Transverse colon (tissue), 4 donors: Measurements from ENCODE around the gene TRIOBP. TPM values are rescaled to one million over a fixed set of nuclear protein-coding genes. Genes with fewer than 3 reads are reported as not detected.

Experiments
- DNase-seq: peaks from one replicate; pipeline ENCODE4 v3.0.0-alpha.2; 2019
- H3K27ac ChIP-seq, 4 donors: fragments of 200-600 bp; sonication (generic); 2 replicates each; pipeline ENCODE4 v1.5.1; 2016 to 2018; ENCODE audit warnings: inconsistent platforms in 4 of 4
- H3K27me3 ChIP-seq: fragments of 200-600 bp; sonication (generic); 2 replicates; pipeline ENCODE4 v1.5.1; 2017; ENCODE audit warnings: inconsistent platforms
- H3K36me3 ChIP-seq, 4 donors: fragments of 200-600 bp; sonication (generic); 2 replicates each; pipeline ENCODE4 v1.5.1; 2017 to 2019; ENCODE audit warnings: inconsistent platforms in 4 of 4
- H3K4me1 ChIP-seq, 4 donors: fragments of 200-600 bp; sonication (generic); 2 replicates each; pipeline ENCODE4 v1.5.1; 2017 to 2020; ENCODE audit warnings: inconsistent platforms in 4 of 4
- H3K4me3 ChIP-seq, 4 donors: fragments of 200-600 bp; sonication (generic); 1 replicate in 1 of 4; 2 replicates in 3 of 4; pipeline versions ENCODE4 v1.5.1 to v1.6.1; 2017 to 2019; ENCODE audit warnings: inconsistent platforms in 4 of 4
- H3K9me3 ChIP-seq, 2 donors: fragments of 200-600 bp; sonication (generic); 2 replicates each; pipeline ENCODE4 v1.5.1; 2017 to 2019; ENCODE audit warnings: inconsistent platforms in 2 of 2
- CTCF ChIP-seq, 5 experiments: fragments of 200-600 bp in 3 of 5; fragments of 450-650 bp in 2 of 5; sonication (generic) in 3 of 5; IDR thresholded peaks; 1 replicate in 2 of 5; 2 replicates in 3 of 5; pipeline ENCODE4 v1.5.1; 2016 to 2017; ENCODE audit warnings: antibody characterized with exemption in 5 of 5, inconsistent platforms in 3 of 5, mild to moderate bottlenecking in 2 of 5, moderate library complexity in 1 of 5
- EP300 ChIP-seq: sonication (generic); formaldehyde crosslinking; IDR thresholded peaks from one replicate; pipeline ENCODE4 v1.6.1; 2017; ENCODE audit warnings: antibody characterized with exemption, low read depth
- POLR2A ChIP-seq: fragments of 450-650 bp; IDR thresholded peaks from one replicate; pipeline ENCODE4 v1.6.1; 2016; ENCODE audit warnings: antibody characterized with exemption, mild to moderate bottlenecking, moderate library complexity
- POLR2AphosphoS5 ChIP-seq, 3 donors: sonication (generic); formaldehyde crosslinking; IDR thresholded peaks; one replicate each; pipeline ENCODE4 v1.6.1; 2016; ENCODE audit warnings: antibody characterized with exemption in 3 of 3
- WGBS, 2 donors: methylation state at CpG; one replicate each; pipeline ENCODE4 v1.1.5; 2018; ENCODE audit warnings: low coverage in 1 of 2; 5-methylcytosine and 5-hydroxymethylcytosine counted together
- in situ Hi-C, 4 donors: fragments of 200-750 bp; cut with MboI; loops; one replicate each; pipeline versions ENCODE4 v1.15.0 to v1.15.1; 2017; ENCODE audit warnings: low sequenced_read_pairs in 3 of 4, low pct_ligation_motif_present in 1 of 4, low pct_unique_long_range_greater_than_20kb in 1 of 4
- intact Hi-C: fragments of 100-400 bp; cut with DNase I; formaldehyde crosslinking; loops from one replicate; pipeline ENCODE4 v1.15.1; 2023; ENCODE audit warnings: low total_unique reads
- total RNA-seq, 4 donors: library from RNA; depleted of rRNA; stranded (reverse); fragments of >200 nt; gene quantifications; one replicate each; pipeline ENCODE4 v1.1.0, GENCODE V29; 2016

Gene TRIOBP
- total RNA-seq, 4 donors from 2014 or later: 121 to 265 (median 129) TPM

- Histone ChIP-seq H3K27ac (peak overlapping the region; percentile 93 to 96 (median 94)), H3K4me1 (peaks cover 5 to 65% (median 47%) of the 10 kb centered on the region in 4 donors), H3K9me3 (no peaks in the 10 kb centered on the region), H3K27me3 (no peaks in the 10 kb centered on the region), H3K36me3 (no peaks in the 10 kb centered on the region), H3K4me3 (peak overlapping the region; percentile 53 to 65 (median 58))
- in situ Hi-C loops: loop anchor here in 1 of 4 donors (25.0 kb wide), 1 partner anchor 156 kb away; the partner anchor contains the start of genes C22orf23 and POLR2F
- WGBS, 2 donors: 13 to 20% methylated on average over 2 to 10 of the region's 10 CpGs
- no peak for TF ChIP-seq EP300
- no peak for TF ChIP-seq CTCF (IDR thresholded peaks at IDR 0.05)
- no peak for TF ChIP-seq POLR2A
- no peak for TF ChIP-seq POLR2AphosphoS5 (IDR thresholded peaks at IDR 0.05)
- intact Hi-C loops: no loop called here
- DNase-seq: no peak
Observed at GRCh38 chr22:37805810-37806277, 109.0 kb downstream of the TRIOBP start.

- in situ Hi-C loops: loop anchor here in 1 of 4 donors (25.0 kb wide), 1 partner anchor 156 kb away; the partner anchor contains the start of genes C22orf23 and POLR2F
- peaks cover 5 to 65% (median 45%) of the 10 kb centered on the region in 4 donors for H3K4me1 ChIP-seq
Observed at GRCh38 chr22:37806409-37807333, 109.8 kb downstream of the TRIOBP start.

GRCh38 chr22:37807410-37808293 lies 110.8 kb downstream of the TRIOBP start, which contains the start of gene GCAT:
TSS of gene GCAT (plus strand) at chr22:37807934. CDS start at chr22:37807968, 34 bp downstream.
- intact Hi-C loops: no loop called here
- TF ChIP-seq POLR2A (peak; percentile 77), CTCF (IDR thresholded peaks at IDR 0.05) (no peak), POLR2AphosphoS5 (IDR thresholded peaks at IDR 0.05) (peak; percentile 75 to 84 (median 76))
- peaks cover 5 to 55% (median 40%) of the 10 kb centered on the region in 4 donors for H3K4me1 ChIP-seq

More at GRCh38 chr22:37806409-37807333, 109.8 kb downstream of the TRIOBP start:
- DNase-seq: no peak
- no peak for TF ChIP-seq POLR2A
- TF ChIP-seq POLR2AphosphoS5 (IDR thresholded peaks at IDR 0.05): no peak
- TF ChIP-seq CTCF (IDR thresholded peaks at IDR 0.05): peak in 2 of 5 experiments; percentile 28
- TF ChIP-seq EP300: no peak
- 1 to 3% methylated on average over 10 to 19 of the region's 19 CpGs for WGBS, 2 donors
- Histone ChIP-seq H3K9me3 (no peaks in the 10 kb centered on the region), H3K4me3 (peak overlapping the region; percentile 53 to 65 (median 58)), H3K27me3 (no peaks in the 10 kb centered on the region), H3K36me3 (no peaks in the 10 kb centered on the region), H3K27ac (peak overlapping the region; percentile 93 to 96 (median 94))
- intact Hi-C loops: no loop called here

More at GRCh38 chr22:37807410-37808293, 110.8 kb downstream of the TRIOBP start, which contains the start of gene GCAT:
- Histone ChIP-seq H3K4me3 (peak within 1 kb of the TSS; percentile 53 to 65 (median 58)), H3K27me3 (no peaks in the 10 kb centered on the region), H3K9me3 (no peaks in the 10 kb centered on the region), H3K36me3 (no peaks in the 10 kb centered on the region), H3K27ac (peak within 1 kb of the TSS; percentile 93 to 96 (median 94))
- 0 to 2% methylated on average over 6 to 35 of the region's 73 CpGs for WGBS, 2 donors
- DNase-seq: peak; percentile 96
- in situ Hi-C loops: loop anchor here in 1 of 4 donors (25.0 kb wide), 1 partner anchor 155 kb away; the partner anchor contains the start of genes C22orf23 and POLR2F
